ENCODE results near the gene ULBP1.
"Not testable (repeated sequence)": the region's sequence is repeated elsewhere in the genome, so short reads cannot be mapped to it uniquely, and the experiment has no call there.

Gene ULBP1

DNA sequence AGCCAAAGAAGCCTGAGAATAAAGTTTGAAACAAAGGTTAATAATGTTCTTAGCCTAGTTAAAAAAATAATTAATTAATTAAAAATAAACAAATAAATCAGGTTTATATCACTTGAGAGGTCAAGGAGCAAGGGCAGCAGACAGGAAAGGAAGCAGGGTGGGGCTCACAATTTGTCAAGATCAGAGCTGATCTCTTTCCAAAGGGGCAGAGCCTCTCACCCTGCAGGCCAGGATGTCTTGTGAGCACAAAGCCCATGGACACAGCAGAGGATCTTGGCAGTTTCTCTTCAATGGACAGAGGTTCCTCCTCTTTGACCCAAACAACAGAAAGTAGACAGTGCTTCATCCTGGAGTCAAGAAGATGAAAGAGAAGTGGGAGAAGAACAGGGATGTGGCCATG lies 14.9 kb downstream of the ULBP1 start:
- DNase-seq, result no peak

- no peak for DNase-seq
These were observed 15.6 kb downstream of the ULBP1 start for GRCh38 chr6:149979293-149979692.

GRCh38 chr6:149983145-149983544 lies 19.4 kb downstream of the ULBP1 start:
- no peak for DNase-seq

GRCh38 chr6:149984773-149985172 lies 21.0 kb downstream of the ULBP1 start:
- no peak for DNase-seq

DNA sequence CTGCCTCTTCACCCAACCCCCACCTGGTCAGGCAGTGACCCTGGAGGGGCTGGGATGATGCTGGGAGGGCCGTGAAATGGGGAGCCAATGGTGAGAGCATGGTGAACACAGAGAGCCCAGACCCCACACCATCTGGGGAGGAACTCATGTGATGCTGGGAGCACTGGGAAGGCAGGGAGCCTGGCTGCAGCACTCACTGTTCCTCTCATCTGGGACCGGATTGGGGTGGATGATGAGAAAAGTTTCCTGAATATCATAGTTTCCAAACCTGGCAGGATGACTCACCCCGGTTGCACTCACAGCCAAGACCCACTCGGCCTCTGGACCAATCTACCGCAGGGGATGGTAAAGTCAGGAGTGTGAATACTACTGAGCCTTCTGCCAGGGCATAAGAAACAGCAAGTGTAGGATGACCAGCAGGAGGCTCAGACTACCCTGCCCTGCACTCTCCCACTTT lies 21.8 kb downstream of the ULBP1 start:
- no peak for DNase-seq

GRCh38 chr6:149987602-149988107 lies 23.9 kb downstream of the ULBP1 start:
- no peak for DNase-seq

DNA sequence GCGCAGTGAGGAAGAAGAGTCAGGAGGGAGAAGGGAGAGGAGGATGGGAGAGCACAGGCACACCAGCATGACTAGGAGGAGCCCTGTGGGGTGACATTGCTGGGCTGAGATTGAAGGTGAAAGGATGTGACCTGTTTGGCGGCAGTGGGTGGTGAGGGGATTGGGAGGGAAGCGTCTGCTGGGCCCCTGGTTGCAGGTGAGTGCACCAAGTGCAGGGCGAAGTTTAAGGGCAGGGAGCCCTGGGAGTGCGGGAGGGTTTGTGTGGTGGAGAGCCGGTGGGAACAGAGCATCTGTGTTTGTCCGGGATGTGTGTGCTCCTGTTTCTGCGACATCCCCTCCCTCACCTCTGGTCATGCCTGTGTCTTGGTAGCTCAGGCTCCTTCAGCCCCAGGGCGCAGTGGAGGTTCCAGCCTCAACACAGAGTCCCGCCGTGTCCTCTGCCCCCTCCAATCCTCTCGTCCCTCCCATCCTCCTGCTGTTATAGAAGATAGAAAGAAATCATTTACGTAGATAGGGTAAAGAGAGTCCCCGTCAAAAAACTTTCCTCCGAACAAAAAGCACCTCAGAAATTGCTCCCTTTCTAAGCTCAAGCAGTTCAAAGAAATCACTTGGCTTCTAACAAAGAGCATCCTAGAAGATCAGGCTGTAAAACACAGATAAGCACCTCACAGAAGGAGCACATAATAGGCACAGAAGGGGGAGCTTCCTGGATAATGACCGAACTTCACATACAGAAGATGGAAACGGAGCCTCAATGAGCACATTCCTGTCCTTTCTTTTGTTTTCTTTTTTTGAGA lies 25.0 kb downstream of the ULBP1 start:
- DNase-seq, result no peak

DNA sequence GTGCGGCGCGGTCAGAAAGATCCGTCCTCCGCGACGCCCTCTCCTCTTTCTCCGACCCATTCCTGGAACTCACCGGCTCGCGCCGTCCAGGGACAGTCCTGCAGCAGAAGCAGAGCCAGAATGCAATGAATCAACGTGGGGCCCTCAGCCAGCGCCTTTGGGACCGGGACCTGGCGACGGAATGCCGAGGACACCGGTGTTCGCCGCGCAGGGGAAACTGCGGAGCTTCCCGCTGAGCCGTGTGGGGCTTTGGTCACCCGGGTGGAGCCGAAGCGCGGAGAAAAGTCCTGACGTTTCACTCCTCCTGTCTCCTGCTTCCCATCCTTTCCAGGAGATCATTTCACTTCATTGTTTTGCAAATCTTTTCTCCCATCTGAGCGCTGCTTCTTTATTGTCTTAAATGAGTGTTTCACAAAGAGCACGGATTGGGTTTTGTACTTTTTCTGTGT lies 26.5 kb downstream of the ULBP1 start:
- DNase-seq, result no peak

DNA sequence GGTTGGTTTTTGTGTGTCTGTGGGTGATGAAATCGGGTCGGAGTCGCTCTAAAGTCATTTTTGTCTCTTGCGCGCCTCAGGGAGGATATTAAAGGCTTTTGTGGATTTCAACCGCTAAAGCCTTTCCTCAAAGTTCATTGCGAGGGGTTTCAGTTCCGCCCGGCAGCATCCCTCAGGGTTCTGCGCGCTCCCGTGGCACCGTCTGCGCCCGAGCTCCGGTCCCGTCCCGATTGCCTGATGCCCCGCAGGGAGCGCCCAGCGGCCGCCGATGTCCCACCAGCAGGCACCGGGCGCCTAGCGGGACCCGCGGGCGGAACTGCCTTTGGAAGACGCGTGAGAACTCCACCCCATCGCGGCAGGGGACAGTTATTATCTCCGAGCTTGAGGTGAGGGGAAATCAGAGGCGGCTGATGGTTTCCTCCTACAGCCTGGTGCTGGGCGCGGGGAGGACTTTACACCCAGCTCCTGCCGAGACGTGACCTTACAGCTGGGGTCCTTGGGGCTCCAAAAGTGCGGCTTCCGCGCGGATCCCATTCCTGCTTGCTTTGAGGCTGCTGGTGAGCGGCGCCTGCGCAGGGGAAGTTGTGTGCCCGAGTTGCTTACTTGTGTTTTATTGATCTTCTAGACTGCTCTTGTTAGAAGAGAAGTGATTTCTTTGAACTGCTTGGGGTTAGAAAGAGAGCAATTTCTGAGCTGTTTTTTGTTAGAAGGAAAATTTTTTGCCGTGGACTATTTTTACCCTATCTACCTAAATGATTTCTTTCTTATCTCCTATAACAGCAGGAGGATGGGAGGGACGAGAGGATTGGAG lies 27.1 kb downstream of the ULBP1 start:
- DNase-seq, result no peak

DNA sequence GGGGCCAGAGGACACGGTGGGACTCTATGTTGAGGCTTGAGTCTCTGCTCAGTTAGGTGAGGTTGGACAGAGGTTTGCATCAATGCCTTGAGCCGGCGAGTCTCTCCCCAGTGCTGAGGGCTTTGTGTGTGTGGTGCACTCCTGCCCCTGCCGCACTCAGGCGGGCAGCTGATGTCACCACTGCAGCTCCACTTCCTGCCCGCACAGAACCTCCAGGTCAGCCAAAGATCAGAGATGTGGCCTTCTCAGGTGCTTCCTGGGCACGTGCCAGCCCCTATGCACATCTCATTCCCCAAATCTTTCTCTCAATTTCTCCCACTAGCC lies 27.7 kb downstream of the ULBP1 start:
- not testable (repeated sequence) for DNase-seq

- DNase-seq, result no peak
These were observed 28.1 kb downstream of the ULBP1 start for GRCh38 chr6:149991838-149992237.

GRCh38 chr6:149995235-149995750 lies 31.6 kb downstream of the ULBP1 start:
- DNase-seq, result no peak

DNA sequence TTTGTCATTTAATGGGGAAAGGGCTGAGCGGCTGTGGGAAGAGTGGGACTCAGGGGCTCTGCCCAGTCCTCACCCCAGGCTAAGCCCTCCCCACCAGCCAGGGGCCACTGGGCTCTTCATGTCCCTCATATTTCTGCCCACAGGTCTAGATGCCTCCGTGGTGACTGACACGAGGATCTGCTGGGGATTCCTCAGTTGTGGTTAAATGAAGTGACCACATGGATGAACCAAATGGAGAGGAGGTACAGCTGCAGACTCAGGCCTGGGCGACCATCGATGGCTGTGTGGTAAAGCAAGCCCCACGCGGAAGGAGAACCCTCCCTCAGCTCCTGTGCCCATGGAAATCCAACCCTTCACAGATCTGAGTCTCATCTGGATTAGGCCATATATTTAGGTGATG lies 32.2 kb downstream of the ULBP1 start:
- DNase-seq, result no peak

DNA sequence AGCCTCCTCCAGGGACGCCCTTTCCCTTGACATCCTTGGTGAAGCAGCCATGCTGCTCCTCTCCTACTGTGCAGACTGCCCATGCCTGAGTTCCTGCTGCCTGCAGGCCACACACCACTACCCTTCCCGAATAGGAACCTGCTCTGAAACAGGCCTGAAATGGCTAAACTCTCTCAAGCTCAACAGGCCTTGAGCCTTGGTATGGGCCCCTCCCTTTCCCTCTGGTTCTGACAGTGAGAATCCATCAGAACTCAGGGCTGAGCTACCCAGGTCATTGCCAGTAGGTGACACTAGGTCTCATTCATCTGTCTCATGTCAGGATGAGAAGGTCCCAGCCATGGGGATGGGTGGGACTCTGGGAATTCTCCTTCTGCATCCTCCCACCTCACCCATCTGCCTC lies 35.9 kb downstream of the ULBP1 start:
- no peak for DNase-seq

DNA sequence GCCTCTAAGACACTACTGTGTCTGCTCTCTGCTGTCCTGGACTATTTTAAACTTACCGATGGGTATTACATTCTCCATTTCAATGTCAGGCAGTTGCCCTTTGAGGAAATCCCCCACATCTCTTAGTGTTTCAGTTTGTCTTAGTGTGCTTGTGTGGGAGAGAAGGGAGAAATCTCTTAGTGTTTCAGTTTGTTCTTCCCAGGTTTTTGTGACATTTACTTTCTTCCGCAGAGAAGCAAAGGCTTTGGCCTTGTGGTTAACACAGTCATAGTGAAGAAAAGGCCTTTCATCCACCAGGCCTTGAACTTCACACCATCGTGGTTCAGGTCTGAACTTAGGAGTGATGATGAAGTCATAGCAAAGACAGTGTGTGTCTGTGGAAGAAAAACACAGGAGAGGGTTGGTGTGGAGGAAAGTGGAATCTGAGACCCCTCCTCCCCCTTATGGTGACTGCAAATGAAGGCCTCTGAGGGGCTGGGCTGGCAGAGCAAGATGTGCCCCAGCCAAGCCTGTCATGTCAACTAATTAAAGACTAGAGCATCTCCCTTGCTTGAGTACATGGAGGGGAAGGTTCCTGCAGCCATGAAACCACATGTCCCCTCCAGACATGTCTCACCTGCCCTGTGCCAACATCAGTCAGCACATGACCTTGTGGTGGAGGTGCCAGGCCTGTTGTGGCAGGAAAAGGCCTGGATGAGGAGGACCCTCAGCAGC lies 37.7 kb downstream of the ULBP1 start:
- no peak for DNase-seq

DNA sequence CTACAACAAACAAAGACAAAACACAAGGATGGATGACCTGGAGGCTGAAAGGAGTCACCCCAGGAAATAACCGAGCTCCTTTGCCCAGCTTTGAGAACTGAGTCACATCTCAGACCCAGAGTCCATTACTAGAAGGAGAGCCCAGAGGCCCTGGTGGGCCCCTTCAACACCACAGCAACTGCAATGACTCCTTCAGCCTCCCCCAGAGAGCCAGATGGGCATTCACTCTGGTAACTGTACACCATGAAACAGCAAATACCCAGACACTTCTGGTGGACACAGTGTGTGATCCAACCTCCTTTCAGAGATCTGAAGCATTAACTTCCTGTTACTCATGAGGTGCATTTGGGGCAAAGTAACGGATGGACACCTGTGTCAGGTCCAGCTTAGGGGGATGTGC lies 39.0 kb downstream of the ULBP1 start:
- DNase-seq, result no peak

GRCh38 chr6:150003599-150003998 lies 39.9 kb downstream of the ULBP1 start:
- not testable (repeated sequence) for DNase-seq

DNA sequence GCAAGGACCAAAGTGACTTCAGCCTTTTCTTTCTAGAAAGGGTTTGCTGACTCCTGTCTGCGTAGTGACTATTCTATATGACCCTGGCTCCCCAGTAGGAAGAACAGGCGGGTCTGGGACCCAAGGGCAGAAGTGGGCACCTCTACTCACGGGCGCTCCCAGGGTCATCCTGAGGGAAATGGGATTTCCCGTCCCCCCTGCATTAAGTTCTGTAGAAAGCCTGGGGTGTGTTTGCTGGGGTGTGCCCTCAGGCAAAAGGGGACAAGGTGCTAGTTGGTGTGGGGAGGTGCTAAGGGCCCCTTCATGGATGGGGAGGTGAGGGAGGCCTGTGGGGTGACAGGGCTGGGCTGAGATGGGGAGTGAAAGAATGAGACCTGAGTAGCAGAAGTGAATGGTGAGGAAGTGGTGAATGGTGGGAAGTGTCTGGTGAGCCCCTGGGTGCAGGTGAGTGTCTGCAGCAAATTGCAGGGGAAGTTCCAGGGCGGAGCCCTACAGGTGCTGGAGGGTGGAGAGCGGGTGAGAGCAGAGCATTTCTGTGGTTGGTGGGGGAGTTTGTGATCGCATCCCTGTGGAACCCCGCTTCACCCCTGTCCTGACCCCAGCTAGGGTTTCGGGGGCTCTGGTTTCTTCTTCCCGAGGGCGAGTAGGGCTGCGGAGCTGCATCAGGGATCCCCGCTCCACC lies 40.5 kb downstream of the ULBP1 start:
- no peak for DNase-seq

DNA sequence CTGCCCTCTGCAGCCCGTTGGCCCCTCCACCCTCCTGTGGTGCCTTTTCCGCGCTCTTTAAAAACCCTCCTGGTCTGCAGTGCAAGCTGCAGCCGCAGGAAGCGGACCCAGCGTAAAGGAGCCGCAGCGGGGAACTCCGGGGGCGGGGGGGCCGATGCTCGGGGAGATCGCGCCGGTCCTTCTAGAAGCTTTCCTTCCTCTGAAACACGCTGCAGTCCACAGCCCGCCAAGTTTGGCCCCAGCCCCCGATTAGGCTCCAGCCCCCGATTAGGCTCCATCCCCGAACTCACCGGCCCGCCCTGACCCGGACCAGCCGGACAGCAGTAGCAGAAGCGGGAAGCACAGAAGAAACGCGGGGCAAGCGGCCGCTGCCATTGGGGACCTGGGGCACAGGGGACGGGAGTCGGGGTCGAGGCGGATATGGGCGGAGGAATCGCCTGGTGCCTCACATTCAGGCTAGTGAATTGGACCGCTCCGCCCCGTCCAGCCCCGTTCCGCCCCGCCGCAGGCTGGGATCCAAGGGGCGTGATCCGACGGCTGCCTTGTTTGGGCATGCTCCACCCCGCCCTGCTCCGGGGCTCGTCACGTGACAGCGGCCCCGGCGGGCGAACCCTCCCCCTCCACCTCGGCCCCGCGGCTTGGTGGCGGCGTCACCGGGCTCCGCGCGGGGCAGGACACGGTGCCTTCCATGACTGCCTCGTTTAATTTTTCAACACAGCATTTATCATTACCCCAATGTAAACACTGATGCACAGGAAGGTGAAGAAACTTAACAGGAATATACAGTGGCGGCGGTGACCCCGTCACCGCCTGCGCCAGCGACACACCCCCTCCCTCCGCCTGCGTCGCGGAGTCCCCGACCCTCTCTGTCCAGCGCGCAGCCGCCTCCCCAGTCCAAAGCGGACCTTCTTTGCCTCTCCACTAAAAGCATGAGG lies 41.3 kb downstream of the ULBP1 start:
- peak; percentile 88 for DNase-seq

DNA sequence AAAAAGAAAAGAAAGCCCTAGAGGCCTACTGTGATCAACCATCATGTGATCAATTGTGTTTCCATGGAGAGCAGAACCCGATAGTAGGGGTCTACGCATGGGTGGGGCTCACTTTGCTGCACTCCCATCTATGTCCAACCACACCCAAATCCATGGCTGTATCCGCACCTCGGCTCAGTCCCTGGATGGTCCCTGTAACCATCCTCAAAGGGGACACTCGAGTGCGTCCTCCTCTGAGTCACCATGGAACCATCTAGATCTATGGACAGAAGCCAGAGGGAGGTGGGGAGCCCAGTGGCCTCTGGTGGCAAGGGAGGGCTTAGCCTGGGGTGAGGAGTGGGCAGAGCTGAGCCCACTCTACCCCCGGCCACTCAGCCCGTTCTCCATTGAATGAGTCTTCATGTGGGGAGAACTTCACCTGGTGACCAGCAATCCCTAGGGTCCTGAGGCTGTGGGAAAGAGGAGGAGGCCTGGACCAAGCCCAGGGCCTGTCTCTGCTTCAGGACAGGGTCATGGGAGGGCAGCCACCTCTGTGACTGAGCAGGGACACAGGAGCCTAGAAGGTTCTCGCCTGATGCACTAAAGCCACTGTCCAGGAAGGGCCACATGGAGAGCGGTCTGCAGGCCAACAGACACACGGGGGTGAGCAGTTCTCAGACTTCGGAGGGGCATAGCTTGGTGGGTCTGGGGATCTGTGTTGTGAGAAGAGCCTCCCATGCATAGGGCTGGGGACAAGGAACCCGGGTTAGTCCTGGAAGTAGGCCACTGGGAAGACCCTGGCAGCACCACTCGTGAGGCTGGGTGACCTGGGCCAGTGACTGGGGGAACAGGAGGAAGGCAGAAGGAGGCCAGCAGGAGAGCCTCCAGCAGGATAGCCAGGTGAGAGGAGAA lies 42.3 kb downstream of the ULBP1 start:
- DNase-seq, result no peak

Measured in fibroblast of skin of abdomen (primary cell).